ENCODE measurements around the gene FARS2.

FARS2 gene

GRCh38 chr6:5315881-5316280 is 54.6 kb downstream of the FARS2 start:
- Histone ChIP-seq H3K9me3 (ENCODE audit: insufficient read depth, low read length) (no peaks in the 10 kb centered on the region), H3K4me3 (ENCODE audit: low read length) (no peak overlapping the region), H3K79me2 (ENCODE audit: low read length) (peaks cover 16% of the 10 kb centered on the region), H3K4me1 (ENCODE audit: low read length) (peaks cover 24% of the 10 kb centered on the region), H3K27me3 (ENCODE audit: low read depth, low read length) (no peaks in the 10 kb centered on the region), H4K20me1 (ENCODE audit: insufficient read depth, low read length) (no peaks in the 10 kb centered on the region), H3K36me3 (replicated peaks; ENCODE audit: low read depth, low read length) (no peaks in the 10 kb centered on the region), H3K4me2 (ENCODE audit: low read length) (no peak overlapping the region), H2AFZ (ENCODE audit: low read depth, low read length) (no peak overlapping the region), H3K9ac (ENCODE audit: low read length) (no peak overlapping the region), H3K27ac (ENCODE audit: low read length) (no peak overlapping the region)
- TF ChIP-seq, protein P1, sequence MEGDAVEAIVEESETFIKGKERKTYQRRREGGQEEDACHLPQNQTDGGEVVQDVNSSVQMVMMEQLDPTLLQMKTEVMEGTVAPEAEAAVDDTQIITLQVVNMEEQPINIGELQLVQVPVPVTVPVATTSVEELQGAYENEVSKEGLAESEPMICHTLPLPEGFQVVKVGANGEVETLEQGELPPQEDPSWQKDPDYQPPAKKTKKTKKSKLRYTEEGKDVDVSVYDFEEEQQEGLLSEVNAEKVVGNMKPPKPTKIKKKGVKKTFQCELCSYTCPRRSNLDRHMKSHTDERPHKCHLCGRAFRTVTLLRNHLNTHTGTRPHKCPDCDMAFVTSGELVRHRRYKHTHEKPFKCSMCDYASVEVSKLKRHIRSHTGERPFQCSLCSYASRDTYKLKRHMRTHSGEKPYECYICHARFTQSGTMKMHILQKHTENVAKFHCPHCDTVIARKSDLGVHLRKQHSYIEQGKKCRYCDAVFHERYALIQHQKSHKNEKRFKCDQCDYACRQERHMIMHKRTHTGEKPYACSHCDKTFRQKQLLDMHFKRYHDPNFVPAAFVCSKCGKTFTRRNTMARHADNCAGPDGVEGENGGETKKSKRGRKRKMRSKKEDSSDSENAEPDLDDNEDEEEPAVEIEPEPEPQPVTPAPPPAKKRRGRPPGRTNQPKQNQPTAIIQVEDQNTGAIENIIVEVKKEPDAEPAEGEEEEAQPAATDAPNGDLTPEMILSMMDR (IDR thresholded peaks at IDR 0.05; ENCODE audit: low read depth, low read length): no peak
- no peak for TF ChIP-seq EZH2phosphoT487 (IDR thresholded peaks at IDR 0.05; ENCODE audit: low read depth)

DNA sequence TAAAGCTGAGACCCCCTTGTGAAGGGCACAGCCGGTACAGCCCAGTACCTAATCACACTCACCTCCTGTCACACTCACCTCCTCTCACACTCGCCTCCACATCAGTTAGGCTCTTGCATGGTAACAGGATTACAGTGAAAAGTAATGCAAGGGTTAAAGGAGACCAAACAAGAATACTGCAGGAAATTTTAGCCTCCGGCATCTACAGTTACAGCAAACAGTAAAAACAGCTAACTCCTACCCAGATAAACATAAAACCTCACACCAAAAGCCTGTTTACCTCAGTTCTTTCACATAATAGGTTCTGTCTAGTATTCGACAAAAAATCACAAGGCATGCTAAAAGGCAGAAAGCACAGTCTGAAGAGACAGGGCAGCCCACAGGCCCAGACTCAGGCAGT is 55.6 kb downstream of the FARS2 start:
- H3K27me3 ChIP-seq (ENCODE audit: low read depth, low read length): no peaks in the 10 kb centered on the region
- TF ChIP-seq, protein P1 (IDR thresholded peaks at IDR 0.05; ENCODE audit: low read depth, low read length): no peak
- TF ChIP-seq EZH2phosphoT487 (IDR thresholded peaks at IDR 0.05; ENCODE audit: low read depth): no peak
- no peak overlapping the region for H3K4me3 ChIP-seq (ENCODE audit: low read length)
- H3K9me3 ChIP-seq (ENCODE audit: insufficient read depth, low read length): no peaks in the 10 kb centered on the region
- no peak overlapping the region for H3K4me2 ChIP-seq (ENCODE audit: low read length)
- H4K20me1 ChIP-seq (ENCODE audit: insufficient read depth, low read length): no peaks in the 10 kb centered on the region
- H3K27ac ChIP-seq (ENCODE audit: low read length): no peak overlapping the region
- peaks cover 16% of the 10 kb centered on the region for H3K79me2 ChIP-seq (ENCODE audit: low read length)
- peaks cover 24% of the 10 kb centered on the region for H3K4me1 ChIP-seq (ENCODE audit: low read length)
- H3K36me3 ChIP-seq (replicated peaks; ENCODE audit: low read depth, low read length): no peaks in the 10 kb centered on the region
- no peak overlapping the region for H3K9ac ChIP-seq (ENCODE audit: low read length)
- no peak overlapping the region for H2AFZ ChIP-seq (ENCODE audit: low read depth, low read length)

DNA sequence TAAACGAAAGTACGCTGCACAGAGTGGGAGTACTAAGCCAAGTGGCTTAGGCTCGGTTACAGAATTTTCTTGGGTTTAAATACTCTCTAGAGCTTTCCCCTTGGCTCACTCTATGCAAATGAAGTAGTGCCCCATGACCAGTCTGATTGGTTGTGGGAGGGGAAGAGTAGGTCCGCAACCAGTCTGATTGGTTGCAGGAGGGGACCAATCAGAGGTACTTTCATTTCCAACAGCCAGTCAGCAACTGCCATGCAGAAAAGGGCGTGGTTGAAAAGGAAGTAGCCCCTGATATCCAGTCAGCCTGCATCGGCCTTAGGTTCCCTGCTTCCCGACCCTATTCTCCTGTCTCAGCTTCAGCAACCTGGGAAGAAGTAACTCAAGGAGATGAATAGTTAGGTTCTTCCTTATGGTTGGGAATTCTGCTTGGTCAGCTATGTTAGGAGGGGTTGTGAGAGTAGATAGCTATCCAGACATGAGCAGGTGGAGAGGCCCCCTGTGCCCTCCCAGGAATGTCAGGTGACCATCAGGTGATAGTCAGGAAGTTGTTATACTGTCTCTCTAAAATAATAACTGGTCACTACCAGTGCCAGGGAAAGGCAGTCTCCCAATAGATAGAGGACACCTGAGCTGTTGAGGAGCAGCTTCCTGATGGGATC is 57.4 kb downstream of the FARS2 start:
- Histone ChIP-seq H3K4me2 (ENCODE audit: low read length) (no peak overlapping the region), H3K4me1 (ENCODE audit: low read length) (peaks cover 17% of the 10 kb centered on the region), H4K20me1 (ENCODE audit: insufficient read depth, low read length) (no peaks in the 10 kb centered on the region), H3K27me3 (ENCODE audit: low read depth, low read length) (no peaks in the 10 kb centered on the region), H2AFZ (ENCODE audit: low read depth, low read length) (no peak overlapping the region), H3K36me3 (replicated peaks; ENCODE audit: low read depth, low read length) (peaks cover 5% of the 10 kb centered on the region), H3K9me3 (ENCODE audit: insufficient read depth, low read length) (no peaks in the 10 kb centered on the region), H3K27ac (ENCODE audit: low read length) (no peak overlapping the region), H3K9ac (ENCODE audit: low read length) (no peak overlapping the region), H3K4me3 (ENCODE audit: low read length) (no peak overlapping the region), H3K79me2 (ENCODE audit: low read length) (peaks cover 9% of the 10 kb centered on the region)
- no peak for TF ChIP-seq EZH2phosphoT487 (IDR thresholded peaks at IDR 0.05; ENCODE audit: low read depth)
- TF ChIP-seq, protein P1 (IDR thresholded peaks at IDR 0.05; ENCODE audit: low read depth, low read length): no peak

GRCh38 chr6:5323979-5324378 is 62.7 kb downstream of the FARS2 start:
- H3K27ac ChIP-seq (ENCODE audit: low read length): no peak overlapping the region
- TF ChIP-seq, protein P1 (IDR thresholded peaks at IDR 0.05; ENCODE audit: low read depth, low read length): no peak
- no peak for TF ChIP-seq EZH2phosphoT487 (IDR thresholded peaks at IDR 0.05; ENCODE audit: low read depth)
- H3K4me3 ChIP-seq (ENCODE audit: low read length): no peak overlapping the region
- peaks cover 4% of the 10 kb centered on the region; the same call in 1 of the 2 replicates for H3K9me3 ChIP-seq (ENCODE audit: insufficient read depth, low read length)
- peaks cover 27% of the 10 kb centered on the region for H3K36me3 ChIP-seq (replicated peaks; ENCODE audit: low read depth, low read length)
- H4K20me1 ChIP-seq (ENCODE audit: insufficient read depth, low read length): no peaks in the 10 kb centered on the region
- H3K9ac ChIP-seq (ENCODE audit: low read length): no peak overlapping the region
- H3K79me2 ChIP-seq (ENCODE audit: low read length): no peaks in the 10 kb centered on the region
- no peaks in the 10 kb centered on the region for H3K27me3 ChIP-seq (ENCODE audit: low read depth, low read length)
- no peak overlapping the region for H3K4me2 ChIP-seq (ENCODE audit: low read length)
- no peaks in the 10 kb centered on the region for H3K4me1 ChIP-seq (ENCODE audit: low read length)
- H2AFZ ChIP-seq (ENCODE audit: low read depth, low read length): no peak overlapping the region

Data from OCI-LY3 (cell line).